Measurements from ENCODE around the gene PIWIL4. TPM values are rescaled to one million over a fixed set of nuclear protein-coding genes. Genes with fewer than 3 reads are reported as not detected.

The PIWIL4 gene
- total and polyA plus RNA-seq, 2 of the 8 experiments (the other 6 are each of a cell fraction or from before 2014, with no cell fraction given), result 0.51 to 0.52 TPM

- Histone ChIP-seq H3K36me3 (ENCODE audit: control insufficient read depth in 2 of 4, insufficient read depth in 4 of 4, low read length in 3 of 4) (no peaks in the 10 kb centered on the region), H3K79me1 (ENCODE audit: low read depth, low read length) (no peaks in the 10 kb centered on the region), H3K27me3 (replicated peaks in 1 of 4; ENCODE audit: control insufficient read depth in 3 of 4, extremely low read depth in 1 of 4, insufficient read depth in 3 of 4, low read length in 3 of 4) (no peaks in the 10 kb centered on the region; a peak in 2 of 7 replicates), H3K4me1 (replicated peaks in 1 of 4; ENCODE audit: control insufficient read depth in 3 of 4, insufficient read depth in 4 of 4, low read length in 3 of 4) (no peaks in the 10 kb centered on the region), H3K18ac (ENCODE audit: extremely low read depth, low read length) (no peak overlapping the region), H3K4me3 (ENCODE audit: extremely low read depth in 1 of 4, insufficient read depth in 2 of 4, low read depth in 3 of 4, low read length in 4 of 4) (no peak overlapping the region), H2BK12ac (ENCODE audit: low read depth, low read length) (no peak overlapping the region), H3K9me3 (ENCODE audit: insufficient read depth in 2 of 2, low read depth in 1 of 2, low read length in 1 of 2) (no peaks in the 10 kb centered on the region), H3K23me2 (ENCODE audit: low read depth, low read length) (no peaks in the 10 kb centered on the region), H2BK20ac (ENCODE audit: low read length) (no peak overlapping the region), H3K9ac (replicated peaks in 1 of 4; ENCODE audit: extremely low read depth in 1 of 4, low read depth in 3 of 4, low read length in 3 of 4) (no peak overlapping the region), H3K23ac (ENCODE audit: insufficient read length) (no peak overlapping the region), H3K56ac (replicated peaks; ENCODE audit: insufficient read length, low read depth, low read length) (no peak overlapping the region), H3K4me2 (ENCODE audit: insufficient read depth in 1 of 2, low read depth in 2 of 2, low read length in 2 of 2) (no peak overlapping the region), H3K27ac (ENCODE audit: low read depth, low read length) (no peak overlapping the region), H2AK5ac (ENCODE audit: low read depth, low read length) (no peak overlapping the region), H4K8ac (ENCODE audit: extremely low read depth, insufficient read depth, low read length) (no peak overlapping the region), H4K91ac (replicated peaks; ENCODE audit: insufficient read length, low read length) (no peak overlapping the region), H3K79me2 (ENCODE audit: control insufficient read depth in 1 of 2, insufficient read depth in 2 of 2, low read length in 2 of 2) (no peaks in the 10 kb centered on the region), H2BK15ac (ENCODE audit: low read length) (0 out of 2 replicates have a peak overlapping the region, but pooled peaks have one; percentile 8), H2AFZ (ENCODE audit: low read length) (no peak overlapping the region), H2BK5ac (ENCODE audit: low read depth, low read length) (no peak overlapping the region), H3K14ac (ENCODE audit: insufficient read length) (no peak overlapping the region), H3K4ac (replicated peaks; ENCODE audit: insufficient read length, low read depth, low read length) (no peak overlapping the region), H4K20me1 (replicated peaks in 1 of 2; ENCODE audit: control insufficient read depth in 1 of 2, insufficient read depth in 2 of 2, low read length in 2 of 2) (no peaks in the 10 kb centered on the region), H2BK120ac (replicated peaks; ENCODE audit: low read depth, low read length) (no peak overlapping the region), H4K5ac (ENCODE audit: insufficient read length, low read depth, low read length) (no peak overlapping the region)
- WGBS, 2 experiments (ENCODE audit: extremely low coverage in 1 of 2, insufficient coverage in 1 of 2, insufficient read length in 1 of 2, insufficient replicate concordance in 2 of 2, low coverage in 1 of 2, low lambda C conversion rate in 2 of 2, missing lambda C conversion rate in 1 of 2), result 83% methylated on average over 3 of the region's 3 CpGs; no CpG with 5 or more reads in 1 of the 2 experiments
- DNase-seq (ENCODE audit: low read depth in 1 of 2, low spot score in 2 of 2), result no peak
- FAIRE-seq, result no peak
- TF ChIP-seq TCF12 (IDR thresholded peaks at IDR 0.05; ENCODE audit: low read depth, low read length) (no peak), SP4 (IDR thresholded peaks at IDR 0.05; ENCODE audit: low read length) (no peak), E2F6 (IDR thresholded peaks at IDR 0.05) (no peak), TAF1 (IDR thresholded peaks at IDR 0.05; ENCODE audit: low read depth, low read length) (no peak), TBP (IDR thresholded peaks at IDR 0.05; ENCODE audit: low read depth, low read length) (no peak), GTF2F1 (IDR thresholded peaks at IDR 0.05; ENCODE audit: borderline replicate concordance, low read depth, low read length) (no peak), GABPA (IDR thresholded peaks at IDR 0.05; ENCODE audit: borderline replicate concordance, insufficient read depth, low read length) (no peak), HDAC6 (IDR thresholded peaks at IDR 0.05; ENCODE audit: low read depth, low read length) (no peak), KDM1A (IDR thresholded peaks at IDR 0.05; ENCODE audit: borderline replicate concordance, low read length) (no peak), SIN3A (conservative IDR thresholded peaks at IDR 0.05 in 1 of 2, IDR thresholded peaks at IDR 0.05 in 1 of 2; ENCODE audit: low read depth in 1 of 2, low read length in 2 of 2) (no peak)
- ChIA-PET POLR2A (ENCODE audit: partially characterized antibody) (interaction anchor here (0.8 kb wide), 1 partner anchor 54 kb away, joined by 3 read pairs; no protein-coding TSS in a partner anchor), CTCF (ENCODE audit: partially characterized antibody) (interaction anchor here (0.5 kb wide), 1 partner anchor 692 kb away, joined by 4 read pairs; no protein-coding TSS in a partner anchor)
Measured at GRCh38 chr11:94583866-94584500, 16.8 kb downstream of the PIWIL4 start.
